B cell (primary cell): ENCODE measurements around the gene SLC12A7. TPM values are rescaled to one million over a fixed set of nuclear protein-coding genes. Genes with fewer than 3 reads are reported as not detected.
A peak's percentile ranks its signal among the peaks of the same experiment; 100 is the strongest.

ENCODE experiments used
- ATAC-seq: fragments of 200-7000 bp; cut with Tn5 transposase; one replicate; pipeline ENCODE4 v1.10.0; 2021; ENCODE audit warnings: low read depth, mild to moderate bottlenecking, moderate number of reproducible peaks, moderate library complexity
- CTCF ChIA-PET: fragments of 350-600 bp; sonication (Branson Sonifier 250); formaldehyde crosslinking; loops from one replicate; lab custom pipeline; 2021; ENCODE audit warnings: antibody characterized with exemption, inconsistent platforms; lab: Charles Lee
- POLR2A ChIA-PET: fragments of 350-600 bp; sonication (Branson Sonifier 250); formaldehyde crosslinking; loops from one replicate; lab custom pipeline; 2021; ENCODE audit warnings: antibody characterized with exemption; lab: Charles Lee
- DNase-seq: peaks from one replicate; pipeline ENCODE4 v3.0.0; 2013
- H2AFZ ChIP-seq: 2 replicates; pipeline ENCODE4 v1.6.1; 2012; ENCODE audit warnings: mild to moderate bottlenecking, low read depth, low read length; ENCODE audit not compliant: insufficient read depth, poor library complexity, severe bottlenecking
- H3K27ac ChIP-seq, 2 donors: 1 replicate in 1 of 2; 2 replicates in 1 of 2; pipeline ENCODE4 v1.5.1; 2012 to 2013; ENCODE audit warnings: low read length in 2 of 2, mild to moderate bottlenecking in 2 of 2, moderate library complexity in 1 of 2
- H3K27me3 ChIP-seq, 4 experiments: fragments of 200-600 bp in 1 of 4; sonication (generic) in 1 of 4; replicated peaks in 1 of 4; 1 replicate in 2 of 4; 2 replicates in 2 of 4; pipeline versions ENCODE4 v1.6.1 to v1.7.0; 2013 to 2016; ENCODE audit warnings: low read length in 3 of 4, mild to moderate bottlenecking in 2 of 4, mixed read lengths in 1 of 4, moderate library complexity in 1 of 4; ENCODE audit not compliant: insufficient read depth in 4 of 4, control insufficient read depth in 3 of 4; ENCODE audit errors: control extremely low read depth in 1 of 4
- H3K36me3 ChIP-seq, 2 experiments: replicated peaks in 1 of 2; 1 replicate in 1 of 2; 2 replicates in 1 of 2; pipeline versions ENCODE4 v1.6.1 to v1.7.1; 2013; ENCODE audit warnings: low read length in 1 of 2; ENCODE audit not compliant: insufficient read depth in 2 of 2, control insufficient read depth in 1 of 2; ENCODE audit errors: control extremely low read depth in 1 of 2, extremely low read depth in 1 of 2
- H3K4me1 ChIP-seq, 2 donors: fragments of 200-600 bp in 1 of 2; sonication (generic) in 1 of 2; 1 replicate in 1 of 2; 2 replicates in 1 of 2; pipeline versions ENCODE4 v1.5.1 to v1.6.1; 2013 to 2017; ENCODE audit warnings: low read length in 2 of 2; ENCODE audit not compliant: control insufficient read depth in 2 of 2, insufficient read depth in 2 of 2
- H3K4me2 ChIP-seq: replicated peaks from 2 replicates; pipeline ENCODE3; 2012; ENCODE audit warnings: mild to moderate bottlenecking, low read depth, low read length; ENCODE audit not compliant: poor library complexity, severe bottlenecking
- H3K4me3 ChIP-seq, 5 experiments: fragments of 200-600 bp in 1 of 5; sonication (generic) in 1 of 5; 1 replicate in 3 of 5; 2 replicates in 2 of 5; pipeline versions ENCODE4 v1.5.1 to v1.7.0; 2011 to 2016; ENCODE audit warnings: low read length in 4 of 5, mild to moderate bottlenecking in 4 of 5, low read depth in 2 of 5, control low read depth in 1 of 5, moderate library complexity in 1 of 5; ENCODE audit not compliant: insufficient read depth in 1 of 5; ENCODE audit errors: control extremely low read depth in 1 of 5, extremely low read depth in 1 of 5
- H3K79me2 ChIP-seq: fragments of 200-600 bp; sonication (generic); one replicate; pipeline ENCODE4 v1.6.0; 2016; ENCODE audit warnings: low read length; ENCODE audit not compliant: control insufficient read depth, insufficient read depth
- H3K9ac ChIP-seq: fragments of 200-600 bp; sonication (generic); 2 replicates; pipeline ENCODE4 v1.6.1; 2017; ENCODE audit warnings: mild to moderate bottlenecking, low read length, moderate library complexity
- H3K9me3 ChIP-seq, 3 donors: one replicate each; pipeline versions ENCODE4 v1.6.1 to v1.7.1; 2013; ENCODE audit warnings: low read length in 2 of 3; ENCODE audit not compliant: control insufficient read depth in 2 of 3, insufficient read depth in 1 of 3; ENCODE audit errors: control extremely low read depth in 1 of 3
- H4K20me1 ChIP-seq: 2 replicates; pipeline ENCODE4 v1.6.0; 2012; ENCODE audit warnings: mild to moderate bottlenecking, low read length; ENCODE audit not compliant: insufficient read depth, control insufficient read depth, poor library complexity, severe bottlenecking
- H3K27ac Mint-ChIP-seq: one replicate; pipeline ENCODE4 v1.8.0; 2021; ENCODE audit warnings: mixed read lengths
- H3K27me3 Mint-ChIP-seq: one replicate; pipeline ENCODE4 v1.8.0; 2021; ENCODE audit warnings: mixed read lengths
- H3K4me1 Mint-ChIP-seq: one replicate; pipeline ENCODE4 v1.8.0; 2021; ENCODE audit warnings: mixed read lengths
- H3K4me3 Mint-ChIP-seq: one replicate; pipeline ENCODE4 v1.8.0; 2021; ENCODE audit warnings: mixed read lengths
- H3K9me3 Mint-ChIP-seq: one replicate; pipeline ENCODE4 v1.8.0; 2022; ENCODE audit warnings: mixed read lengths; ENCODE audit not compliant: insufficient read depth
- CTCF ChIP-seq: fragments of 200-600 bp; IDR thresholded peaks from one replicate; pipeline ENCODE4 v1.8.0; 2022; ENCODE audit warnings: antibody characterized with exemption, mild to moderate bottlenecking
- EZH2 ChIP-seq: IDR thresholded peaks from 2 replicates; pipeline ENCODE4 v1.6.1; 2012; ENCODE audit warnings: borderline replicate concordance, low read depth, mild to moderate bottlenecking, moderate library complexity, low read length; ENCODE audit not compliant: insufficient read depth, poor library complexity, severe bottlenecking
- WGBS: methylation state at CpG from one replicate; pipeline ENCODE4 v1.1.5; 2013; ENCODE audit warnings: missing lambda C conversion rate; ENCODE audit not compliant: insufficient coverage; 5-methylcytosine and 5-hydroxymethylcytosine counted together
- intact Hi-C: fragments of 100-400 bp; cut with micrococcal nuclease; formaldehyde crosslinking; loops from one replicate; pipeline ENCODE4 v1.10.0; 2022
- polyA plus RNA-seq: library from polyadenylated mRNA; depleted of rRNA; stranded (reverse); fragments of >200 nt; gene quantifications from 2 replicates; pipeline ENCODE4 v1.2.3, GENCODE V29; 2012
- total RNA-seq, 2 donors: library from RNA; stranded (reverse); fragments of 120-200 nt in 1 of 2; gene quantifications; 1 replicate in 1 of 2; 2 replicates in 1 of 2; pipeline versions ENCODE4 v1.2.3 to v1.2.4, GENCODE V29; 2013 to 2022

Gene SLC12A7
- total and polyA plus RNA-seq, 2 donors (not counting 1 experiment from before 2014, with no cell fraction given): 25.5 to 34.4 TPM

DNA sequence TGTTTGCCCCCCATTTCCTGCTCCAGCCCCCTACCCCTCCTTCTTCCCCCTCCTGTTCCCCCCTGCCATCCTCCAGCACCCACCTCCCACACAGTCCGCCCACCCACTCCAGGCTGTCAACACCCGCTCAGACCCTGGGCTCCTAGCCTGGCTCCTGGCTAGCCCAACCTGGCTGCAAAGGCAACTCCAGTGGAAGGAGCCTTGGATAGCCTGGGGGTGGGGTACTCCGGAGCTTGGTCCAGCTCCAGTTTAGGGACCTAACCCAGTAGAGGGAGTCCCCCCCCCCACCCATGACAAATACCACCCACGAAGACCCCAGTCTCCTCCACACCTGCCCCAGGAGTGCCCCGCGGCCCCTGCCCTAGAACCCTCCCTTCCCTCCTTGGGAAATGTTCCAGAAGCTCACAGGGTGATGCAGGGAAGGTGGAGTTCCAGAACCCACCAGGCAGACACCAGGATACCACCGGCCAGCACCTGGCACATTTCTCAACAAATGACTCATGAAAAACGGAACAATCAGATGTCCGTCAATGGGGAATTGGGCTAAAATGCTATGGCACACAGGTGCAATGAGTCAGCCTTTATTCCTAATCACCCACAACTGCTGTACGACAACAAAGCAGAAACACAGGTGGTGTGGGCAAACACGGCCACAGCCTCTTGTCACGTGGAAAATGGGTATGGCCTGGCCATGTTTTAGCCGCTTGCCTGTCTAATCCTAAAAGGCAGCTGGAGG is 901 bp upstream of the SLC12A7 start:
- ATAC-seq (no peak), DNase-seq (no peak)
- H3K9ac ChIP-seq: no peak overlapping the region
- H3K27me3 ChIP-seq: peaks cover 0 to 6% (median 0%) of the 10 kb centered on the region in 4 experiments
- Mint-ChIP-seq H3K4me1 (peaks cover 30% of the 10 kb centered on the region), H3K27ac (peak overlapping the region; percentile 67), H3K9me3 (no peaks in the 10 kb centered on the region), H3K4me3 (peak overlapping the region; percentile 74), H3K27me3 (no peaks in the 10 kb centered on the region)
- peaks cover 29% of the 10 kb centered on the region for H4K20me1 ChIP-seq
- H3K9me3 ChIP-seq: no peaks in the 10 kb centered on the region
- H3K27ac ChIP-seq: no peak overlapping the region
- 25% methylated on average over 8 of the region's 13 CpGs for WGBS
- no peaks in the 10 kb centered on the region for H3K36me3 ChIP-seq
- H2AFZ ChIP-seq: no peak overlapping the region
- peaks cover 26% of the 10 kb centered on the region for H3K79me2 ChIP-seq
- ChIA-PET POLR2A (interaction anchor here (0.9 kb wide), 1 partner anchor 192 kb away, joined by 3 read pairs; no protein-coding TSS in a partner anchor), CTCF (no interaction called here)
- TF ChIP-seq CTCF (no peak), EZH2 (no peak)
- peaks cover 23 to 32% of the 10 kb centered on the region in 2 donors for H3K4me1 ChIP-seq
- intact Hi-C loops: no loop called here
- no peak overlapping the region for H3K4me3 ChIP-seq
- H3K4me2 ChIP-seq: no peak overlapping the region

DNA sequence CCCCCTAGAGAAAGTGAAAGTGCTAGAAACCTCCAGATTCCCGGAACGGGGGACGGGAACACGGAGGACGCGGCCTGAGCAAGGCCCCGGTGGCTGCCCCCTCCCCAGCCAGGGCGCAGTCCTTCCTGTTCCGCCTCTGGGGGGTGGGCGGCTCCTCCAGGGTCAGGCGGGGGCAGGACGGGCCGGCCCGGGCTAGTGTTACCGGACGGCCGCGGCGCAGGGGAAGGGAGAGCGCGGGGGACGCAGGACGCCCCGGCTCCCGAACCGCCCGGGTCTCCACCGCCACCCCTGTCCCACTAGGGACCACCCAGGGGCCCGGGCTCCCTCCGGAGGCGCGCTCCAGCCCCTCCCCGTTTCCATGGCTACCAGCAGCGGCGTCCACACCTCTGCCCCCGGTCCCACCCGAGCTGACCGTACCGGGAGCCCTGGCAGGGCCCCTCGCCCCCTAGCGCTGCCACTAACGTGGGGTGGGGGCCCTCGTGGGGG is 579 bp downstream of the SLC12A7 start:
- Histone ChIP-seq H3K9ac (peak overlapping the region; percentile 79), H3K4me1 (peaks cover 23 to 38% of the 10 kb centered on the region in 2 donors), H4K20me1 (peaks cover 29% of the 10 kb centered on the region), H3K27ac (peak overlapping the region in 1 of 2 donors; percentile 68), H3K4me2 (peak overlapping the region; percentile 99), H3K36me3 (no peaks in the 10 kb centered on the region), H3K4me3 (peak overlapping the region; percentile 8 to 78 (median 73)), H2AFZ (peak overlapping the region; percentile 65), H3K79me2 (peaks cover 26% of the 10 kb centered on the region), H3K9me3 (no peaks in the 10 kb centered on the region), H3K27me3 (peaks cover 0 to 6% (median 0%) of the 10 kb centered on the region in 4 experiments)
- POLR2A ChIA-PET: no interaction called here
- Mint-ChIP-seq H3K9me3 (no peaks in the 10 kb centered on the region), H3K27ac (peak overlapping the region; percentile 71), H3K27me3 (no peaks in the 10 kb centered on the region), H3K4me3 (peak overlapping the region; percentile 89), H3K4me1 (peaks cover 42% of the 10 kb centered on the region)
- CTCF ChIA-PET: no interaction called here
- ATAC-seq (peak; percentile 22), DNase-seq (no peak)
- no peak for TF ChIP-seq CTCF
- TF ChIP-seq EZH2: no peak
- WGBS: under 1% methylated on average over 43 of the region's 43 CpGs
- intact Hi-C loops: no loop called here
